Smooth muscle cell (in vitro differentiated cells): Measurements from ENCODE around the gene SLC40A1. TPM values are rescaled to one million over a fixed set of nuclear protein-coding genes. Genes with fewer than 3 reads are reported as not detected.

ENCODE experiments used
- polyA plus RNA-seq: library from polyadenylated mRNA; unstranded; fragments of >200 nt; fragmentation: Nextera tagmentation; extraction: Ambion mirVana; gene quantifications from 2 replicates; pipeline ENCODE4 v1.2.1, GENCODE V29; 2016
- total RNA-seq: library from RNA; depleted of rRNA; stranded (reverse); fragments of >200 nt; gene quantifications from 2 replicates; pipeline ENCODE4 v1.2.3, GENCODE V29; 2014

Gene SLC40A1
- total and polyA plus RNA-seq, 2 experiments from 2014 or later, result 8.7 to 10.5 TPM

Other genes starting within 250 kb of the SLC40A1 start
- gene WDR75, start 139.3 kb downstream of the SLC40A1 start, total RNA-seq, result 63.0 and 67.4 TPM in 2 replicates
- gene WDR75, start 139.3 kb downstream of the SLC40A1 start, polyA plus RNA-seq, result 22.7 and 28.4 TPM in 2 replicates
- 52.4 and 59.5 TPM in 2 replicates for gene ASNSD1, start 80.7 kb upstream of the SLC40A1 start, total RNA-seq
- gene ASNSD1, start 80.7 kb upstream of the SLC40A1 start, polyA plus RNA-seq, result 26.3 and 28.3 TPM in 2 replicates
- 1.7 and 17.1 TPM in 2 replicates for gene ANKAR, start 93.9 kb upstream of the SLC40A1 start, total RNA-seq
- 0.89 and 4.2 TPM in 2 replicates for gene ANKAR, start 93.9 kb upstream of the SLC40A1 start, polyA plus RNA-seq
- gene OSGEPL1, start 182.0 kb upstream of the SLC40A1 start, total RNA-seq, result 6.1 and 16.7 TPM in 2 replicates
- 11.8 and 12.6 TPM in 2 replicates for gene OSGEPL1, start 182.0 kb upstream of the SLC40A1 start, polyA plus RNA-seq
- gene ORMDL1, start 203.6 kb upstream of the SLC40A1 start, total RNA-seq, result 47.3 and 55.7 TPM in 2 replicates
- gene ORMDL1, start 203.6 kb upstream of the SLC40A1 start, polyA plus RNA-seq, result 60.2 and 66.4 TPM in 2 replicates
- 21.9 and 24.8 TPM in 2 replicates for gene PMS1, start 203.7 kb upstream of the SLC40A1 start, total RNA-seq
- 11.3 and 12.4 TPM in 2 replicates for gene PMS1, start 203.7 kb upstream of the SLC40A1 start, polyA plus RNA-seq